HFF-Myc (cell line): ENCODE results near the gene STX8.
"Not testable (repeated sequence)": the region's sequence is repeated elsewhere in the genome, so short reads cannot be mapped to it uniquely, and the experiment has no call there.

ENCODE experiments used
- DNase-seq: peaks from one replicate; pipeline ENCODE4 v3.0.0-alpha.2; 2011; ENCODE audit warnings: low read depth; ENCODE audit errors: extremely low read depth
- H3K4me3 ChIP-seq: replicated peaks from 2 replicates; pipeline ENCODE4 v1.5.1; 2011; ENCODE audit warnings: low read depth, mild to moderate bottlenecking, control low read depth, low read length
- CTCF ChIP-seq: IDR thresholded peaks from 2 replicates; pipeline ENCODE4 v1.5.1; 2012; ENCODE audit warnings: mild to moderate bottlenecking, low read depth, low read length, control low read depth; ENCODE audit errors: missing control alignments

The STX8 gene

GRCh38 chr17:9346296-9346926 lies 229.2 kb downstream of the STX8 start:
- no peak overlapping the region for H3K4me3 ChIP-seq
- no peak for DNase-seq
- no peak for TF ChIP-seq CTCF

GRCh38 chr17:9343516-9343915 lies 232.1 kb downstream of the STX8 start:
- H3K4me3 ChIP-seq = no peak overlapping the region
- DNase-seq = no peak
- TF ChIP-seq CTCF = no peak

GRCh38 chr17:9342225-9342624 lies 233.4 kb downstream of the STX8 start:
- no peak for DNase-seq
- TF ChIP-seq CTCF = no peak
- H3K4me3 ChIP-seq = no peak overlapping the region

GRCh38 chr17:9339958-9340357 lies 235.7 kb downstream of the STX8 start:
- DNase-seq = no peak
- TF ChIP-seq CTCF = no peak
- no peak overlapping the region for H3K4me3 ChIP-seq

- DNase-seq, H3K4me3 ChIP-seq: not testable (repeated sequence)
These were observed 236.1 kb downstream of the STX8 start for GRCh38 chr17:9339482-9339881.

- TF ChIP-seq CTCF = no peak
- H3K4me3 ChIP-seq = no peak overlapping the region
- no peak for DNase-seq
These were observed 238.8 kb downstream of the STX8 start for GRCh38 chr17:9336817-9337216.

- DNase-seq = no peak
- no peak overlapping the region for H3K4me3 ChIP-seq
- no peak for TF ChIP-seq CTCF
These were observed 240.8 kb downstream of the STX8 start for GRCh38 chr17:9334536-9335446.
